ENCODE measurements around the gene C11orf71. TPM values are rescaled to one million over a fixed set of nuclear protein-coding genes. Genes with fewer than 3 reads are reported as not detected.

The C11orf71 gene
- total and polyA plus RNA-seq, 10 of the 15 experiments (the other 5 are each of a cell fraction or from before 2014, with no cell fraction given), result 1.4 to 12.0 (median 7.1) TPM

DNA sequence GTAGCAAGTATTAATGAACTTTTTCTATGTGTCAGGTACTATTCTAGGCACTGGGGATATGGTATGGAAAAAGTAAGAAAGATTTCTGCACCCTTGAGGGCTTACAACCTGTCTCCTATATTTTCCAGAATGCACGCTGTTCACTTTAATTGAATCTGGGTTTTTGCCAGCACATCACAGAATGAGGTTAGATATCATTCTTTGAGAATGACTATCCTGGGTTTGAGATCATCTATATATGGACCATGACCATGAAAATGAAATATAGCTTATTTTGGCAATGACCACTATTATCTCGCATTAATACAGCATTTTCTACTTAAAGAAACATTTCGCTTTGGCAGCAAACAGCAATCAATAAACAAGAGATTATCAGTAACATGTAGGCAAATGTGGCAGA, 46.9 kb downstream of the C11orf71 start:
- RAD21 ChIA-PET (ENCODE audit: unreplicated experiment), result no interaction called here
- H3K9me3 ChIP-seq (replicated peaks; ENCODE audit: control insufficient read depth, insufficient read depth, low read length), result no peaks in the 10 kb centered on the region

More for the DNA sequence above, 46.9 kb downstream of the C11orf71 start:
- CTCF ChIA-PET, result no interaction called here
- no TSS peak for BruUV-seq (replicated peaks)
- Histone ChIP-seq H3K4me2 (ENCODE audit: control insufficient read depth, insufficient read depth) (no peak overlapping the region), H3K9ac (ENCODE audit: control insufficient read depth, insufficient read depth, low read length) (no peak overlapping the region), H3K4me1 (ENCODE audit: control insufficient read depth, insufficient read depth, low read length) (no peaks in the 10 kb centered on the region), H3K27me3 (replicated peaks in 1 of 2; ENCODE audit: control insufficient read depth in 2 of 2, insufficient read depth in 2 of 2, low read length in 1 of 2) (peaks cover 2% of the 10 kb centered on the region in 2 experiments; a peak in 2 of 4 replicates), H3K4me3 (no peak overlapping the region), H3K79me2 (ENCODE audit: control insufficient read depth, insufficient read depth, low read length) (no peaks in the 10 kb centered on the region), H2AFZ (ENCODE audit: control insufficient read depth, low read depth, low read length) (no peak overlapping the region), H4K20me1 (ENCODE audit: control insufficient read depth, insufficient read depth) (no peaks in the 10 kb centered on the region), H3K36me3 (ENCODE audit: control insufficient read depth in 2 of 2, insufficient read depth in 2 of 2, low read length in 1 of 2) (no peaks in the 10 kb centered on the region), H3K27ac (ENCODE audit: control insufficient read depth, insufficient read depth) (no peak overlapping the region)
- ATAC-seq (no peak), FAIRE-seq (no peak), DNase-seq (ENCODE audit: low read depth, low spot score) (no peak)
- POLR2A ChIA-PET, result no interaction called here
- SMC1A ChIA-PET (ENCODE audit: uncharacterized antibody, unreplicated experiment), result no interaction called here
- no peak for TF ChIP-seq SPI1 (IDR thresholded peaks at IDR 0.05; ENCODE audit: borderline replicate concordance, insufficient read depth, low read depth, low read length)
- TF ChIP-seq, protein P1, sequence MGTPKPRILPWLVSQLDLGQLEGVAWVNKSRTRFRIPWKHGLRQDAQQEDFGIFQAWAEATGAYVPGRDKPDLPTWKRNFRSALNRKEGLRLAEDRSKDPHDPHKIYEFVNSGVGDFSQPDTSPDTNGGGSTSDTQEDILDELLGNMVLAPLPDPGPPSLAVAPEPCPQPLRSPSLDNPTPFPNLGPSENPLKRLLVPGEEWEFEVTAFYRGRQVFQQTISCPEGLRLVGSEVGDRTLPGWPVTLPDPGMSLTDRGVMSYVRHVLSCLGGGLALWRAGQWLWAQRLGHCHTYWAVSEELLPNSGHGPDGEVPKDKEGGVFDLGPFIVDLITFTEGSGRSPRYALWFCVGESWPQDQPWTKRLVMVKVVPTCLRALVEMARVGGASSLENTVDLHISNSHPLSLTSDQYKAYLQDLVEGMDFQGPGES (IDR thresholded peaks at IDR 0.05), result no peak
- TF ChIP-seq NR2C1 (IDR thresholded peaks at IDR 0.05), result no peak
- TF ChIP-seq NFIC (IDR thresholded peaks at IDR 0.05; ENCODE audit: low read depth, low read length), result no peak
- no peak for TF ChIP-seq ZNF274 (IDR thresholded peaks at IDR 0.05; ENCODE audit: insufficient read depth, insufficient read length)
- TF ChIP-seq PAX8 (IDR thresholded peaks at IDR 0.05), result no peak
- TF ChIP-seq, protein P2, sequence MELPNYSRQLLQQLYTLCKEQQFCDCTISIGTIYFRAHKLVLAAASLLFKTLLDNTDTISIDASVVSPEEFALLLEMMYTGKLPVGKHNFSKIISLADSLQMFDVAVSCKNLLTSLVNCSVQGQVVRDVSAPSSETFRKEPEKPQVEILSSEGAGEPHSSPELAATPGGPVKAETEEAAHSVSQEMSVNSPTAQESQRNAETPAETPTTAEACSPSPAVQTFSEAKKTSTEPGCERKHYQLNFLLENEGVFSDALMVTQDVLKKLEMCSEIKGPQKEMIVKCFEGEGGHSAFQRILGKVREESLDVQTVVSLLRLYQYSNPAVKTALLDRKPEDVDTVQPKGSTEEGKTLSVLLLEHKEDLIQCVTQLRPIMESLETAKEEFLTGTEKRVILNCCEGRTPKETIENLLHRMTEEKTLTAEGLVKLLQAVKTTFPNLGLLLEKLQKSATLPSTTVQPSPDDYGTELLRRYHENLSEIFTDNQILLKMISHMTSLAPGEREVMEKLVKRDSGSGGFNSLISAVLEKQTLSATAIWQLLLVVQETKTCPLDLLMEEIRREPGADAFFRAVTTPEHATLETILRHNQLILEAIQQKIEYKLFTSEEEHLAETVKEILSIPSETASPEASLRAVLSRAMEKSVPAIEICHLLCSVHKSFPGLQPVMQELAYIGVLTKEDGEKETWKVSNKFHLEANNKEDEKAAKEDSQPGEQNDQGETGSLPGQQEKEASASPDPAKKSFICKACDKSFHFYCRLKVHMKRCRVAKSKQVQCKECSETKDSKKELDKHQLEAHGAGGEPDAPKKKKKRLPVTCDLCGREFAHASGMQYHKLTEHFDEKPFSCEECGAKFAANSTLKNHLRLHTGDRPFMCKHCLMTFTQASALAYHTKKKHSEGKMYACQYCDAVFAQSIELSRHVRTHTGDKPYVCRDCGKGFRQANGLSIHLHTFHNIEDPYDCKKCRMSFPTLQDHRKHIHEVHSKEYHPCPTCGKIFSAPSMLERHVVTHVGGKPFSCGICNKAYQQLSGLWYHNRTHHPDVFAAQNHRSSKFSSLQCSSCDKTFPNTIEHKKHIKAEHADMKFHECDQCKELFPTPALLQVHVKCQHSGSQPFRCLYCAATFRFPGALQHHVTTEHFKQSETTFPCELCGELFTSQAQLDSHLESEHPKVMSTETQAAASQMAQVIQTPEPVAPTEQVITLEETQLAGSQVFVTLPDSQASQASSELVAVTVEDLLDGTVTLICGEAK (IDR thresholded peaks at IDR 0.05; ENCODE audit: borderline replicate concordance), result no peak
- TF ChIP-seq BHLHE40 (IDR thresholded peaks at IDR 0.05; ENCODE audit: borderline replicate concordance in 1 of 2, low read depth in 2 of 2, low read length in 1 of 2), result no peak
- no peak for TF ChIP-seq SRF (IDR thresholded peaks at IDR 0.05; ENCODE audit: low read depth in 2 of 2, low read length in 2 of 2)
- in situ Hi-C loops (cut with MboI) (no loop called here), intact Hi-C loops (cut with micrococcal nuclease; ENCODE audit: unreplicated experiment) (no loop called here)
- 76% methylated on average over 3 of the region's 3 CpGs for WGBS (ENCODE audit: insufficient coverage, insufficient replicate concordance, low lambda C conversion rate, missing lambda C conversion rate)
